GM23248 (cell line): ENCODE results near the gene ARHGAP44. TPM values are rescaled to one million over a fixed set of nuclear protein-coding genes. Genes with fewer than 3 reads are reported as not detected.

Experiments used
- DNase-seq: peaks from one replicate; pipeline ENCODE4 v3.0.0-alpha.2; 2015
- H2AFZ ChIP-seq: fragments of 200-600 bp; sonication (generic); 2 replicates; pipeline ENCODE4 v1.6.1; 2016; ENCODE audit warnings: antibody characterized with exemption
- H3F3A ChIP-seq: fragments of 200-600 bp; sonication (generic); 2 replicates; pipeline ENCODE4 v1.6.1; 2016; ENCODE audit warnings: mild to moderate bottlenecking, antibody characterized with exemption, mixed run types; ENCODE audit not compliant: insufficient read depth
- H3K27ac ChIP-seq: fragments of 200-600 bp; sonication (generic); 2 replicates; pipeline ENCODE4 v1.5.1; 2016; ENCODE audit warnings: mild to moderate bottlenecking
- H3K27me3 ChIP-seq: fragments of 200-600 bp; sonication (generic); replicated peaks from 2 replicates; pipeline ENCODE4 v1.6.1; 2016; ENCODE audit warnings: mild to moderate bottlenecking; ENCODE audit not compliant: insufficient read depth
- H3K36me3 ChIP-seq: fragments of 200-600 bp; sonication (generic); 2 replicates; pipeline ENCODE4 v1.6.1; 2016; ENCODE audit warnings: low read depth, mild to moderate bottlenecking
- H3K4me1 ChIP-seq: fragments of 200-600 bp; sonication (generic); 2 replicates; pipeline ENCODE4 v1.6.1; 2016; ENCODE audit warnings: mild to moderate bottlenecking; ENCODE audit not compliant: insufficient read depth
- H3K4me2 ChIP-seq: fragments of 200-600 bp; sonication (generic); one replicate; pipeline ENCODE4 v1.6.1; 2016; ENCODE audit warnings: mild to moderate bottlenecking; ENCODE audit not compliant: unreplicated experiment
- H3K4me3 ChIP-seq: fragments of 200-600 bp; sonication (generic); 2 replicates; pipeline ENCODE4 v1.5.1; 2016; ENCODE audit warnings: mild to moderate bottlenecking
- H3K79me2 ChIP-seq: fragments of 200-600 bp; sonication (generic); 2 replicates; pipeline ENCODE4 v1.6.1; 2016; ENCODE audit warnings: mild to moderate bottlenecking; ENCODE audit not compliant: insufficient read depth
- H3K9ac ChIP-seq: fragments of 200-600 bp; sonication (generic); 2 replicates; pipeline ENCODE4 v1.6.1; 2016; ENCODE audit warnings: mild to moderate bottlenecking
- H3K9me2 ChIP-seq: fragments of 200-600 bp; sonication (generic); 2 replicates; pipeline ENCODE4 v1.6.1; 2016; ENCODE audit warnings: mixed run types, mild to moderate bottlenecking, moderate library complexity; ENCODE audit not compliant: insufficient read depth
- H3K9me3 ChIP-seq: fragments of 200-600 bp; sonication (generic); one replicate; pipeline ENCODE4 v1.6.1; 2017; ENCODE audit warnings: low read depth
- H4K20me1 ChIP-seq: fragments of 200-600 bp; sonication (generic); 2 replicates; pipeline ENCODE4 v1.6.0; 2016; ENCODE audit not compliant: insufficient read depth
- EZH2 ChIP-seq: fragments of 200-600 bp; sonication (generic); IDR thresholded peaks from 2 replicates; pipeline ENCODE4 v1.6.1; 2018; ENCODE audit warnings: antibody characterized with exemption, mild to moderate bottlenecking; ENCODE audit not compliant: insufficient read depth, poor library complexity, severe bottlenecking
- EZH2phosphoT487 ChIP-seq: fragments of 200-600 bp; sonication (generic); IDR thresholded peaks from 2 replicates; pipeline ENCODE4 v1.6.1; 2018; ENCODE audit warnings: antibody characterized with exemption, moderate library complexity, mild to moderate bottlenecking, low read depth; ENCODE audit not compliant: insufficient read depth
- WGBS, 2 experiments: methylation state at CpG; one replicate each; pipeline ENCODE4 v1.1.6; 2015 to 2017; ENCODE audit warnings: low lambda C conversion rate in 2 of 2, low coverage in 1 of 2; ENCODE audit errors: missing lambda C conversion rate in 2 of 2; 5-methylcytosine and 5-hydroxymethylcytosine counted together
- in situ Hi-C: fragments of 300-500 bp; cut with MboI; formaldehyde crosslinking; loops from 2 replicates; pipeline ENCODE4 v1.15.0; 2020
- polyA plus RNA-seq: library from polyadenylated mRNA; unstranded; fragments of >200 nt; fragmentation: Nextera tagmentation; extraction: Ambion mirVana; gene quantifications from 2 replicates; pipeline ENCODE4 v1.2.1, GENCODE V29; 2016
- total RNA-seq: library from RNA; depleted of rRNA; stranded (reverse); fragments of >200 nt; shearing (Covaris generic); gene quantifications from 2 replicates; pipeline ENCODE4 v1.2.3, GENCODE V29; 2014

The ARHGAP44 gene
- total and polyA plus RNA-seq, 2 experiments from 2014 or later: 0.11 to 0.33 TPM

DNA sequence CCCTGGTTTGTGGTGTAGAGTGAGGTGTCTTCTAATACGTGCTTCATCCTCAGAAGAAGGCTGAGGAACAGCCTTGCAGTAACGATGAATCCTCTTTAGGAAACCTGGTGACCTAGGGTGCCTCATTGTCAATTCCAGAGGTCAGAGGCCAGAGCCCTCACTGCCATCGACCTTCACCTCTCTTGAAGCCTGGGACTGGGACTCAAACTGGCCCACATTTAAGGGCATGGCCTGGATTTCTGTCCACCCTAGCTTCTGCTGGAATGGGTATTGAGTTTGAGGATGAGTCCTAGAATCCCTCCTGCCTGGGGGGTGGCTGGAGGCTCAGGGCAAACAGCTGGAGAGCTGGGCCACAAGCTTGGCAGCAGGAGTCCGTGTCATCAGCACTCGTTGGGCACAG, 189.9 kb downstream of the ARHGAP44 start:
- H3K4me1 ChIP-seq: peaks cover 13% of the 10 kb centered on the region
- H2AFZ ChIP-seq: no peak overlapping the region
- no peaks in the 10 kb centered on the region for H3K27me3 ChIP-seq
- WGBS, 2 experiments: 72 to 77% methylated on average over 5 of the region's 5 CpGs
- H4K20me1 ChIP-seq: no peaks in the 10 kb centered on the region
- DNase-seq: no peak
- H3K4me2 ChIP-seq: no peak overlapping the region
- H3K27ac ChIP-seq: no peak overlapping the region
- in situ Hi-C loops: loop anchor here (25.0 kb wide), 1 partner anchor 717 kb away; no protein-coding TSS in a partner anchor
- H3K4me3 ChIP-seq: no peak overlapping the region
- H3K9ac ChIP-seq: no peak overlapping the region
- no peaks in the 10 kb centered on the region for H3K79me2 ChIP-seq
- no peaks in the 10 kb centered on the region for H3K9me2 ChIP-seq
- H3K9me3 ChIP-seq: no peaks in the 10 kb centered on the region
- H3F3A ChIP-seq: 0 out of 2 replicates have a peak, but pooled peaks cover 7% of the 10 kb centered on the region
- no peak for TF ChIP-seq EZH2
- TF ChIP-seq EZH2phosphoT487: no peak
- no peaks in the 10 kb centered on the region for H3K36me3 ChIP-seq

DNA sequence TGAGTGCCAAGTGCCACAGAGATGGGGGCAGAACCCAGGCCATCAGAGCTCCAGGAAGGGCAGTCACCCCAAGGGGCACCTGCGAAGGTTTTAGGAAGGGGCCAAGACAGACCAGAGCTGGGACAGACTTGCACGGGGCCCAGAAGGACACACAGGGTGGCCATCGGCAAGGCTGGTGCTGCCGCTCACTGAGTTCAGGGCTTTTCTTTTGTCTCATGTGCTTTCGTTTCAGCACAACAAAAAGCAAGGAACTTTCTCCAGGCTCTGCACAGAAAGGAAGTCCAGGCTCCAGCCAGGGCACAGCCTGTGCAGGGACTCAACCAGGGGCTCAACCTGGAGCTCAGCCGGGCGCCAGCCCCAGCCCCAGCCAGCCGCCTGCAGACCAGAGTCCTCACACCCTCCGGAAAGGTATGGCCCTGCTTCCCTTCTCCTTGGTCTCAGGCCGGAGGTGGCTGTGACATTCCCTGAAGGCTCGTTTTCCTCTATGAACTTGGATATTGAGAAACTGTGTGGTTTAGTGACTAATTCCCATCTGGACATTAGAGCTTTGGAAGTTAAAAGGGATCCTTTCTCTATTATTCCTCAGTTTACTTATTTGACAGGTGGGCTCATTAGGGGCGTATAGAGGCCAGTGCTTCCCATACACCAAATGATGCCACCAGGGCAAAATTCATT, 190.7 kb downstream of the ARHGAP44 start:
- H3K4me3 ChIP-seq: no peak overlapping the region
- peak; percentile 69 for DNase-seq
- no peaks in the 10 kb centered on the region for H4K20me1 ChIP-seq
- H3K27me3 ChIP-seq: no peaks in the 10 kb centered on the region
- TF ChIP-seq EZH2phosphoT487 (no peak), EZH2 (no peak)
- no peak overlapping the region for H3K9ac ChIP-seq
- in situ Hi-C loops: loop anchor here (25.0 kb wide), 1 partner anchor 718 kb away; no protein-coding TSS in a partner anchor
- H3F3A ChIP-seq: peaks cover 14% of the 10 kb centered on the region; the same call in 1 of the 2 replicates
- no peaks in the 10 kb centered on the region for H3K36me3 ChIP-seq
- peaks cover 18% of the 10 kb centered on the region for H3K4me1 ChIP-seq
- H3K27ac ChIP-seq: no peak overlapping the region
- H3K9me2 ChIP-seq: no peaks in the 10 kb centered on the region
- no peaks in the 10 kb centered on the region for H3K9me3 ChIP-seq
- H3K79me2 ChIP-seq: no peaks in the 10 kb centered on the region
- no peak overlapping the region for H2AFZ ChIP-seq
- WGBS, 2 experiments: 70 to 73% methylated on average over 12 of the region's 12 CpGs
- H3K4me2 ChIP-seq: no peak overlapping the region

DNA sequence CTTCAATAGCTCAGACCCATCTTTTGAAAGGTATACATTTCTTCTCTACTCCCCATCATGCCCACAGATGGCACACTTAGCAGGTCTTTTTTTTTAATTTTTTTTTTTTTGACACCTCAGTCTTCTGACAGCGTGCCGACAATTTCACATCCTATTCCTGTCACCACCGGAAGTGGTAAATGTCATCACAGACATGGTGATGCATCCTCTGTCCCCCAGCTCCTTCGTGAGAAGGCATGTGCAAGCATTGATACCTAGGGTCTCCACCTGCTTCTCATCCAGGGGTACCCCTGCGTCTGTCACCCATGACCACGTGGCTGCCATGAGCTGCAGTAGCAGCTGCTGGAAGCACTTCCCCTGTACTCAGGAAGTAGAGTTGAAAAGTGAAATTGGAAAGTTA, 192.9 kb downstream of the ARHGAP44 start:
- in situ Hi-C loops: loop anchor here (25.0 kb wide), 1 partner anchor 720 kb away; no protein-coding TSS in a partner anchor
- Histone ChIP-seq H3K4me2 (no peak overlapping the region), H3K9me2 (no peaks in the 10 kb centered on the region), H3K4me1 (peaks cover 24% of the 10 kb centered on the region), H3K9me3 (no peaks in the 10 kb centered on the region), H3F3A (peaks cover 18% of the 10 kb centered on the region; the same call in 1 of the 2 replicates), H3K27ac (no peak overlapping the region), H4K20me1 (no peaks in the 10 kb centered on the region), H3K9ac (no peak overlapping the region), H3K36me3 (no peaks in the 10 kb centered on the region), H2AFZ (no peak overlapping the region), H3K4me3 (no peak overlapping the region), H3K27me3 (no peaks in the 10 kb centered on the region), H3K79me2 (no peaks in the 10 kb centered on the region)
- DNase-seq: no peak
- TF ChIP-seq EZH2 (no peak), EZH2phosphoT487 (no peak)
- WGBS, 2 experiments: 91 to 97% methylated on average over 6 of the region's 6 CpGs

DNA sequence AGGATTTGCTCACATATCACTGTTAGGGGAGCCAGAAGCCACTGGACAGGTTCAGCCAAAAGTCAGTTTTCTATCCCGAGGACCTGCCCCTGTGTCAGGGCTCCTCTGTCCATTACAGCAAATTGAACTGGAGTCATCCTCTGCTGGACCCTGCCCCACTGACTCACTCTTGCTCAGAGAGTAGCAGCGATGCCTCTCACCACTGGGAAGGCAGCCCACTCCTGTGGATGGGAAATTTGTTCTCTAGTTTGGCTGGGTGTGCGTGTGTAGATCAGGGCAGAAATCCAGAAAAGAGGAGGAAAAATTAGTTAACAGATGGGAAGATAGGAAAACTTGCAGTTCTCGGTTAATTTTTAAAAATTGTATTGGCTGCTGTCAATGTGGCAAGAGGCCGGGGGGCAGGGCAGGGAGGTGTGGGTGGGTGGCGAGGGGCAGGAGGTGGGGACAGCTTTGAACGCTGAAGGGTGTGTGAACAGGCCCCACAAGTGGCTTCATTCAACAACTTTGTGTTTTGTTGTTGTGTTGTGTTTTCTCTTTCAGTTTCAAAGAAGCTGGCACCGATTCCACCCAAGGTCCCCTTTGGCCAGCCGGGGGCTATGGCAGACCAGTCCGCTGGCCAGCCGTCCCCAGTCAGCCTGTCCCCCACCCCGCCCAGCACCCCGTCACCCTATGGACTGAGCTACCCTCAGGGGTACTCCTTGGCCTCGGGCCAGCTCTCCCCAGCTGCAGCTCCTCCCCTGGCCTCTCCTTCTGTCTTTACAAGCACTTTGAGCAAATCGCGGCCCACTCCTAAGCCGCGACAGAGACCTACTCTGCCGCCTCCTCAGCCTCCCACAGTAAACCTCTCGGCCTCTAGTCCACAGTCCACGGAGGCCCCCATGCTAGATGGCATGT, 194.9 kb downstream of the ARHGAP44 start:
- TF ChIP-seq EZH2phosphoT487 (no peak), EZH2 (no peak)
- Histone ChIP-seq H4K20me1 (no peaks in the 10 kb centered on the region), H3K9me2 (no peaks in the 10 kb centered on the region), H3K4me2 (peak overlapping the region; percentile 67), H3K9me3 (no peaks in the 10 kb centered on the region), H3F3A (peaks cover 18% of the 10 kb centered on the region; the same call in 1 of the 2 replicates), H3K4me3 (peak overlapping the region; percentile 58), H3K36me3 (no peaks in the 10 kb centered on the region), H3K79me2 (no peaks in the 10 kb centered on the region), H3K27ac (peak overlapping the region; percentile 80), H3K4me1 (peaks cover 24% of the 10 kb centered on the region), H2AFZ (peak overlapping the region; percentile 77), H3K27me3 (no peaks in the 10 kb centered on the region), H3K9ac (peak overlapping the region; percentile 74)
- in situ Hi-C loops: loop anchor here (25.0 kb wide), 1 partner anchor 722 kb away; no protein-coding TSS in a partner anchor
- peak; percentile 98 for DNase-seq
- 9 to 10% methylated on average over 16 to 21 of the region's 21 CpGs for WGBS, 2 experiments
